Naive B cell (primary cell): ENCODE data around the gene ZNF700. TPM values are rescaled to one million over a fixed set of nuclear protein-coding genes. Genes with fewer than 3 reads are reported as not detected.
"Not testable (repeated sequence)": the region's sequence is repeated elsewhere in the genome, so short reads cannot be mapped to it uniquely, and the experiment has no call there.

Source experiments
- ATAC-seq, 2 donors: fragments of 150-1000 bp; cut with Tn5 transposase; 2 replicates each; pipeline ENCODE4 v1.10.0; 2021; ENCODE audit warnings: low read depth in 2 of 2, mild to moderate bottlenecking in 2 of 2, moderate library complexity in 2 of 2
- DNase-seq: peaks from one replicate; pipeline ENCODE4 v3.0.0; 2022
- H3K27ac Mint-ChIP-seq, 6 donors: one replicate each; pipeline ENCODE4 v1.8.0; 2020 to 2022; ENCODE audit warnings: mild to moderate bottlenecking in 6 of 6, mixed read lengths in 6 of 6, moderate library complexity in 5 of 6, inconsistent platforms in 2 of 6
- H3K27me3 Mint-ChIP-seq, 3 donors: one replicate each; pipeline ENCODE4 v1.8.0; 2021 to 2022; ENCODE audit warnings: mixed read lengths in 3 of 3, mild to moderate bottlenecking in 1 of 3
- H3K36me3 Mint-ChIP-seq, 2 donors: one replicate each; pipeline ENCODE4 v1.8.0; 2020 to 2022; ENCODE audit warnings: mixed read lengths in 2 of 2, inconsistent platforms in 1 of 2, mild to moderate bottlenecking in 1 of 2
- H3K4me1 Mint-ChIP-seq, 3 donors: one replicate each; pipeline ENCODE4 v1.8.0; 2020 to 2022; ENCODE audit warnings: mixed read lengths in 3 of 3, inconsistent platforms in 1 of 3, mild to moderate bottlenecking in 1 of 3, moderate library complexity in 1 of 3
- H3K4me3 Mint-ChIP-seq, 8 donors: one replicate each; pipeline ENCODE4 v1.8.0; 2020 to 2022; ENCODE audit warnings: mild to moderate bottlenecking in 8 of 8, mixed read lengths in 8 of 8, moderate library complexity in 8 of 8, inconsistent platforms in 2 of 8
- H3K9me3 Mint-ChIP-seq, 7 donors: one replicate each; pipeline ENCODE4 v1.8.0; 2020 to 2022; ENCODE audit warnings: mixed read lengths in 7 of 7, mild to moderate bottlenecking in 5 of 7, inconsistent platforms in 2 of 7, moderate library complexity in 1 of 7
- polyA plus RNA-seq, 6 donors: library from polyadenylated mRNA; unstranded; fragments of 300-500 nt; fragmentation: Illumina TruSeq; gene quantifications; one replicate each; pipeline ENCODE4 v1.2.3, GENCODE V29; 2021; ENCODE audit warnings: low read depth in 6 of 6

Gene ZNF700
- 1 to 10 TPM in 5 of 6 donors, not detected in 1; 1.9 to 4.6 (median 3.3) TPM for polyA plus RNA-seq

DNA sequence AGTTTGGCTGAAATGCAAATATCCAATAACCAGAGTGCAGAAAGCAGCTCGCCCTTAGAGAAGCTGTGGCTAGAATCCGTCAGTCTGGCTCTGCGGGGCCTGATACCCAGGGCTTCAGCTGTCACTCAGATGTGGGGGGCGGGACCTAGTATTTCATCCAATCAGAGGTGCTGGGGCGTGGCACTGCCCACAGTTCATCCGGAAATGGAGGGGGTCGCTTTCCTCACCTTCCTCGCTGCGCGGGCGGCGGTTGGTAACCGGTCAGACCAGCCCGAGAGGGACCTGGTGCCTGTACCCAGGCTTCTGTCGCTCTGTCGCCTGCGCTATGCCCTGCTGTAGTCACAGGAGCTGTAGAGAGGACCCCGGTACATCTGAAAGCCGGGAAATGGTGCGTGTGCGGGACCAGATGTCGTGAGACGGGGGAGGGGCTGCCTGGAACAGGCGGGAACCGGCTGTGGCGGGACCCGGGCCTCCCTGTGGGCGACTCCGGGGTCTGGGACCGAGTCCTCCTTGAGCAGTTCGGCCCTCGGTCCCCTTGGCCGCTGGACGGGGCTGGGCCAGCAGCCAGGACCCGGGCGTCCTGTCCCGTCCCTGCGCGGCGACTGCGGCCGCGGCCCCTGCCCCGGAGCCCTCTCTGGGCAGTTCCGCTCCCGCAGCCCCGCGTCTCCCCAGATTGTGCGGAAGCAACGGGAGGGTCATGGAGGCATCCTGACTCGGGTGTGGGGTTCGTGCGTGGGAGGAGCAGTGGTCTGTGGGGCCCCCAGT is at the start of gene ZNF700:
Gene ZNF700 (plus strand): TSS at position 222 of the 765 bp plus-strand sequence. CDS start 104 bp downstream, at position 326.
- Mint-ChIP-seq H3K4me1 (peaks cover 31 to 47% (median 32%) of the 10 kb centered on the region in 3 donors), H3K36me3 (no peaks in the 10 kb centered on the region), H3K27ac (peak within 1 kb of the TSS; percentile 97 to 100 (median 98)), H3K9me3 (no peaks in the 10 kb centered on the region), H3K27me3 (no peaks in the 10 kb centered on the region), H3K4me3 (peak within 1 kb of the TSS; percentile 90 to 100 (median 98))
- DNase-seq (peak; percentile 93), ATAC-seq (peak; percentile 82 to 83)

GRCh38 chr19:11879687-11880266 is 45.1 kb upstream of the ZNF700 start:
- not testable (repeated sequence) for H3K36me3 Mint-ChIP-seq, H3K4me1 Mint-ChIP-seq, H3K27me3 Mint-ChIP-seq, ATAC-seq, H3K27ac Mint-ChIP-seq, H3K9me3 Mint-ChIP-seq, DNase-seq, H3K4me3 Mint-ChIP-seq

DNA sequence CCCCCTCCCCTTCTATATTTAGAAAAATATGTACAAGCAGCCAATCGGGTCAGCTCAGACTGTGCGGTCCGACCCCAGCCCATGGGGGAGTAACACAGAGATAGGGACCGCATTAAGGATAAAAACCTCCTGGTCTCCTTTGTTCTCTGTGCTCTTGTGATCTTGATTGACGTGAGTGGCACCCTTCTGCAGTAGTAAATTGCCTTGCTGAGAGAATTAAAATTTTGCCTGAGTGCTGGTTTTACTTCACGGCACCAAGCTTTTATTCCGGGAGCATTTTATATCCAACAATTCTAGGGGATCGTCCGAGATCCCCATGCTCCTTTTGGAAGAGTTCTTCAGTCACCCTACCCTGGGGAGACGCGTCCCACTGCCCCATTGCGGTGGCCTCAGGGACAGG is 44.3 kb upstream of the ZNF700 start:
- Mint-ChIP-seq H3K36me3 (no peaks in the 10 kb centered on the region), H3K27me3 (no peaks in the 10 kb centered on the region), H3K4me1 (peaks cover 0 to 7% (median 6%) of the 10 kb centered on the region in 3 donors), H3K27ac (peak overlapping the region in 1 of 6 donors; percentile 87), H3K9me3 (peaks cover 0 to 4% (median 0%) of the 10 kb centered on the region in 7 donors), H3K4me3 (no peak overlapping the region)
- ATAC-seq (no peak), DNase-seq (no peak)

GRCh38 chr19:11881151-11881800 is 43.6 kb upstream of the ZNF700 start:
- peaks cover 0 to 7% (median 6%) of the 10 kb centered on the region in 3 donors for H3K4me1 Mint-ChIP-seq
- peaks cover 0 to 4% of the 10 kb centered on the region in 2 donors for H3K36me3 Mint-ChIP-seq
- peak; percentile 68 to 90 for ATAC-seq
- peak overlapping the region in 1 of 6 donors; percentile 81 for H3K27ac Mint-ChIP-seq
- H3K4me3 Mint-ChIP-seq, result no peak overlapping the region
- H3K9me3 Mint-ChIP-seq, result peaks cover under 1 to 6% (median 2%) of the 10 kb centered on the region in 7 donors
- no peaks in the 10 kb centered on the region for H3K27me3 Mint-ChIP-seq
- peak; percentile 59 for DNase-seq

DNA sequence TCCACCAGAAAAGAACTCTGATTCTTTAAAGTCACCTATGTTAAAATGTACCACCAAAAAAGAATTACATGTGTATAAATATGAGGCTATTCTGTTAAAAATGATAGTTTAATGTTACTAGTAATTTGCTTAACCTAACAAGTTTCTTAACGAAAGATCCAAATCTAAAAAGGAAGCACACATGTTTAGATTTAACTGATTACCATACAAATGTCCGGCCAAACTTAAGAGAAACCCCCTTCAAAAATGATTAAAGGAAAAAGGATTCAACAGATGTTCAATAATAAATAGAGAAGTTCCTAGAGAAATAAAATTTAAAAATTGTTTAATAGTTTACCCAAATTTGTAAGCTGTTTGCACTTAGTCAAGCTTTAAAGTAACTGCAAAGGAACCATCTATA is 42.3 kb upstream of the ZNF700 start:
- Mint-ChIP-seq H3K4me1 (peaks cover 4 to 12% (median 10%) of the 10 kb centered on the region in 3 donors), H3K27ac (no peak overlapping the region), H3K36me3 (peaks cover 0 to 7% of the 10 kb centered on the region in 2 donors), H3K27me3 (no peaks in the 10 kb centered on the region), H3K9me3 (peaks cover 2 to 16% (median 6%) of the 10 kb centered on the region in 7 donors), H3K4me3 (no peak overlapping the region)
- ATAC-seq (no peak), DNase-seq (no peak)

- Mint-ChIP-seq H3K4me1 (peaks cover 21 to 26% (median 24%) of the 10 kb centered on the region in 3 donors), H3K27ac (peak overlapping the region in 4 of 6 donors; percentile 27 to 89 (median 62)), H3K27me3 (no peaks in the 10 kb centered on the region), H3K4me3 (peak overlapping the region; percentile 88 to 97 (median 94)), H3K9me3 (peaks cover 2 to 12% (median 5%) of the 10 kb centered on the region in 7 donors), H3K36me3 (peaks cover 0 to 7% of the 10 kb centered on the region in 2 donors)
- DNase-seq, result no peak
- peak in 1 of 2 donors; percentile 16 for ATAC-seq
These were observed 37.7 kb upstream of the ZNF700 start for GRCh38 chr19:11887234-11887610.

GRCh38 chr19:11887611-11888531 is 37.0 kb upstream of the ZNF700 start, which contains the start of gene ZNF69:
Gene ZNF69 (plus strand): TSS chr19:11887782. CDS start chr19:11887924, 142 bp downstream.
- peaks cover 0 to 7% of the 10 kb centered on the region in 2 donors for H3K36me3 Mint-ChIP-seq
- peak; percentile 78 to 81 for ATAC-seq
- peaks cover 21 to 26% (median 24%) of the 10 kb centered on the region in 3 donors for H3K4me1 Mint-ChIP-seq
- peaks cover 2 to 12% (median 5%) of the 10 kb centered on the region in 7 donors for H3K9me3 Mint-ChIP-seq
- peak; percentile 48 for DNase-seq
- H3K27ac Mint-ChIP-seq, result peak within 1 kb of the TSS; percentile 78 to 93 (median 88)
- H3K4me3 Mint-ChIP-seq, result peak within 1 kb of the TSS; percentile 88 to 97 (median 94)
- no peaks in the 10 kb centered on the region for H3K27me3 Mint-ChIP-seq

DNA sequence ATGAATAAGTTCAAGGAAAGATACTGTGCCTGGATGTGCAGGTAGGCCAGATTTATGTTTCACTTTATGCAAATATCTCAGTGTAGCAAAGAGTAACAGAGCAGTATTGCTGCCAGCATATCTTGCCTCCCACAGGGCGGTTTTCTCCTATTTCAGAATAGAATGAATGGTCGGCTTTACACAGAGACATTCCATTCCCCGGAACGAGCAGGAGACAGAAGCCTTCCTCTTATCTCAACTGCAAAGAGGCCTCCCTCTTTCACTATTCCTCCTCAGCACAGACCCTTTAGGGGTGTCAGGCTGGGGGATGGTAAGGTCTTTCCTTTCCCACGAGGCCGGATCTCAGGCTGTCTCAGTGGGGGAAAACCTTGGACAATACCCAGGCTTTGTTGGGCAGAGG is 35.0 kb upstream of the ZNF700 start:
- ATAC-seq, H3K27me3 Mint-ChIP-seq, DNase-seq, H3K36me3 Mint-ChIP-seq: not testable (repeated sequence)
- H3K27ac Mint-ChIP-seq, result peak overlapping the region in 1 of 6 donors; percentile 13
- peaks cover 24 to 26% (median 25%) of the 10 kb centered on the region in 3 donors for H3K4me1 Mint-ChIP-seq
- H3K9me3 Mint-ChIP-seq, result peaks cover 2 to 12% (median 5%) of the 10 kb centered on the region in 7 donors
- peak overlapping the region in 4 of 8 donors; percentile 29 to 88 (median 42) for H3K4me3 Mint-ChIP-seq

DNA sequence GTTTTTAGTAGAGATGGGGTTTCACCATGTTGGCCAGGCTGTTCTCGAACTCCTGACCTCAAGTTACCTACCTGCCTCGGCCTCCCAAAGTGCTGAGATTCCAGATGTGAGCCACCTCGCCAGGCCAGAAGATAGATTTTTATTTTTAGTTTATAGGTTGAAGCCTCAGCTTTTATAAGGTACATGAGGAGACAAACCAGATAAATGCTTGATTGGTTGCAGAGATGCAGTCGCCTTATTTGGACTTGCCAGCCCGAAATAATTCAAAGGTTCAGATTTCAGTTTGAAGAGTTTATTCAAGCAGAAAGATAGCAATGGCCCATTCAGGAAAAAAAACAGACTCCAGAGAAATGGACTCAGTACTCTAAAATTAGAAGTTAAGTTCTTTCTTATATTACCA is 34.3 kb upstream of the ZNF700 start:
- ATAC-seq, result no peak
- peaks cover 12 to 15% of the 10 kb centered on the region in 2 donors for H3K36me3 Mint-ChIP-seq
- H3K27ac Mint-ChIP-seq, result no peak overlapping the region
- DNase-seq, result no peak
- peaks cover 2 to 12% (median 5%) of the 10 kb centered on the region in 7 donors for H3K9me3 Mint-ChIP-seq
- no peaks in the 10 kb centered on the region for H3K27me3 Mint-ChIP-seq
- peaks cover 24 to 26% (median 25%) of the 10 kb centered on the region in 3 donors for H3K4me1 Mint-ChIP-seq
- no peak overlapping the region for H3K4me3 Mint-ChIP-seq

GRCh38 chr19:11894851-11895250 is 30.1 kb upstream of the ZNF700 start:
- H3K36me3 Mint-ChIP-seq, result peaks cover 7 to 17% of the 10 kb centered on the region in 2 donors
- H3K27me3 Mint-ChIP-seq, result no peaks in the 10 kb centered on the region
- peaks cover under 1 to 5% (median 4%) of the 10 kb centered on the region in 3 donors for H3K4me1 Mint-ChIP-seq
- no peak overlapping the region for H3K4me3 Mint-ChIP-seq
- DNase-seq, result no peak
- peak overlapping the region in 1 of 6 donors; percentile 40 for H3K27ac Mint-ChIP-seq
- H3K9me3 Mint-ChIP-seq, result peaks cover 0 to 4% (median 0%) of the 10 kb centered on the region in 7 donors
- ATAC-seq, result no peak

- no peaks in the 10 kb centered on the region for H3K4me1 Mint-ChIP-seq
- H3K9me3 Mint-ChIP-seq, result peaks cover 9 to 49% (median 32%) of the 10 kb centered on the region in 7 donors
- H3K27ac Mint-ChIP-seq, result no peak overlapping the region
- no peak overlapping the region for H3K4me3 Mint-ChIP-seq
- ATAC-seq (no peak), DNase-seq (no peak)
- peaks cover 20 to 21% of the 10 kb centered on the region in 2 donors for H3K36me3 Mint-ChIP-seq
- no peaks in the 10 kb centered on the region for H3K27me3 Mint-ChIP-seq
These were observed 22.7 kb upstream of the ZNF700 start for GRCh38 chr19:11902228-11902627.

GRCh38 chr19:11905928-11906327 is 19.0 kb upstream of the ZNF700 start:
- no peak overlapping the region for H3K4me3 Mint-ChIP-seq

More at GRCh38 chr19:11905928-11906327, 19.0 kb upstream of the ZNF700 start:
- peaks cover 9 to 78% (median 50%) of the 10 kb centered on the region in 7 donors for H3K9me3 Mint-ChIP-seq
- DNase-seq (no peak), ATAC-seq (no peak)
- no peaks in the 10 kb centered on the region for H3K27me3 Mint-ChIP-seq
- no peak overlapping the region for H3K27ac Mint-ChIP-seq
- no peaks in the 10 kb centered on the region for H3K4me1 Mint-ChIP-seq
- peaks cover 24 to 29% of the 10 kb centered on the region in 2 donors for H3K36me3 Mint-ChIP-seq
